Keratinocyte (primary cell): ENCODE results near the gene XPNPEP2. TPM values are rescaled to one million over a fixed set of nuclear protein-coding genes. Genes with fewer than 3 reads are reported as not detected.

ENCODE experiments used
- DNase-seq: peaks from one replicate; pipeline ENCODE4 v3.0.0-alpha.2; 2011; ENCODE audit warnings: low read depth, missing footprints, low spot score
- FAIRE-seq: peaks from 2 replicates; lab custom pipeline; 2011; peaks lifted over from hg19 to GRCh38; lab: Jason Lieb, UNC
- H2AFZ ChIP-seq: 2 replicates; pipeline ENCODE4 v1.6.0; 2012; ENCODE audit warnings: low read length, control low read depth, inconsistent platforms; ENCODE audit not compliant: control insufficient read depth
- H3K27ac ChIP-seq: 2 replicates; pipeline ENCODE4 v1.5.1; 2011; ENCODE audit warnings: low read length; ENCODE audit not compliant: control insufficient read depth, insufficient read depth
- H3K27me3 ChIP-seq: 3 replicates; pipeline ENCODE4 v1.6.0; 2011; ENCODE audit warnings: low read length; ENCODE audit not compliant: control insufficient read depth, insufficient read depth; ENCODE audit errors: extremely low read depth
- H3K36me3 ChIP-seq, 2 experiments: 2 replicates in 1 of 2; 3 replicates in 1 of 2; pipeline ENCODE4 v1.5.1; 2011; ENCODE audit warnings: low read length in 2 of 2, mild to moderate bottlenecking in 1 of 2; ENCODE audit not compliant: control insufficient read depth in 2 of 2, insufficient read depth in 2 of 2; ENCODE audit errors: extremely low read depth in 1 of 2
- H3K4me1 ChIP-seq: 3 replicates; pipeline ENCODE4 v1.5.1; 2011; ENCODE audit warnings: low read length; ENCODE audit not compliant: control insufficient read depth, insufficient read depth; ENCODE audit errors: extremely low read depth
- H3K4me2 ChIP-seq: 3 replicates; pipeline ENCODE4 v1.6.0; 2011; ENCODE audit warnings: low read depth, low read length; ENCODE audit not compliant: control insufficient read depth, insufficient read depth; ENCODE audit errors: extremely low read depth
- H3K4me3 ChIP-seq, 3 experiments: fragments of 200-600 bp in 1 of 3; sonication (generic) in 1 of 3; 2 replicates in 2 of 3; 3 replicates in 1 of 3; pipeline ENCODE4 v1.5.1; 2011 to 2016; ENCODE audit warnings: low read length in 3 of 3, mild to moderate bottlenecking in 3 of 3, control low read depth in 2 of 3, inconsistent platforms in 1 of 3, low read depth in 1 of 3, mixed read lengths in 1 of 3, mixed run types in 1 of 3, moderate library complexity in 1 of 3; ENCODE audit not compliant: control insufficient read depth in 2 of 3, insufficient read depth in 2 of 3; ENCODE audit errors: extremely low read depth in 1 of 3
- H3K79me2 ChIP-seq: 2 replicates; pipeline ENCODE4 v1.6.0; 2012; ENCODE audit warnings: low read length; ENCODE audit not compliant: control insufficient read depth, insufficient read depth
- H3K9ac ChIP-seq: 3 replicates; pipeline ENCODE4 v1.6.0; 2011; ENCODE audit warnings: low read length; ENCODE audit not compliant: control insufficient read depth, insufficient read depth; ENCODE audit errors: extremely low read depth
- H3K9me1 ChIP-seq: 3 replicates; pipeline ENCODE4 v1.6.0; 2011; ENCODE audit warnings: low read length; ENCODE audit not compliant: control insufficient read depth, insufficient read depth; ENCODE audit errors: extremely low read depth
- H3K9me3 ChIP-seq: 2 replicates; pipeline ENCODE4 v1.5.1; 2012; ENCODE audit warnings: low read depth, low read length; ENCODE audit not compliant: control insufficient read depth
- H4K20me1 ChIP-seq: 3 replicates; pipeline ENCODE4 v1.6.0; 2011; ENCODE audit warnings: low read length; ENCODE audit not compliant: control insufficient read depth, insufficient read depth; ENCODE audit errors: extremely low read depth
- EZH2 ChIP-seq: IDR thresholded peaks from one replicate; pipeline ENCODE4 v1.6.1; 2012; ENCODE audit warnings: inconsistent platforms, mild to moderate bottlenecking, low read length, moderate library complexity
- dilution Hi-C: fragments of 300-500 bp; cut with MboI; formaldehyde crosslinking; loops from one replicate; pipeline ENCODE4 v1.7.0; 2020; ENCODE audit warnings: low sequenced_read_pairs; ENCODE audit not compliant: extremely low pct_ligation_motif_present
- polyA plus RNA-seq, 5 experiments: library from polyadenylated mRNA; depleted of rRNA in 3 of 5; stranded (reverse) in 3 of 5; stranded (forward) in 1 of 5; unstranded in 1 of 5; fragments of >200 nt; gene quantifications; 1 replicate in 1 of 5; 2 replicates in 3 of 5; 3 replicates in 1 of 5; pipeline versions ENCODE4 v1.2.1 to v1.2.3, GENCODE V29; 2011 to 2012; ENCODE audit warnings: missing spikeins in 2 of 5, low read depth in 1 of 5, low replicate concordance in 1 of 5
- TF ChIP-seq, protein P1 (sequence below), 3 experiments: IDR thresholded peaks in 1 of 3; conservative IDR thresholded peaks in 1 of 3; optimal IDR thresholded peaks in 1 of 3; 2 replicates in 2 of 3; 3 replicates in 1 of 3; pipeline versions ENCODE3 to v1.5.1; 2011; ENCODE audit warnings: low read length in 3 of 3, mild to moderate bottlenecking in 3 of 3, moderate library complexity in 2 of 3, control low read depth in 1 of 3, inconsistent platforms in 1 of 3; ENCODE audit not compliant: insufficient read depth in 2 of 3; ENCODE audit errors: extremely low read depth in 1 of 3

XPNPEP2 gene
- polyA plus RNA-seq, 1 donor (not counting 4 experiments of a cell fraction or from before 2014, with no cell fraction given) = not detected

DNA sequence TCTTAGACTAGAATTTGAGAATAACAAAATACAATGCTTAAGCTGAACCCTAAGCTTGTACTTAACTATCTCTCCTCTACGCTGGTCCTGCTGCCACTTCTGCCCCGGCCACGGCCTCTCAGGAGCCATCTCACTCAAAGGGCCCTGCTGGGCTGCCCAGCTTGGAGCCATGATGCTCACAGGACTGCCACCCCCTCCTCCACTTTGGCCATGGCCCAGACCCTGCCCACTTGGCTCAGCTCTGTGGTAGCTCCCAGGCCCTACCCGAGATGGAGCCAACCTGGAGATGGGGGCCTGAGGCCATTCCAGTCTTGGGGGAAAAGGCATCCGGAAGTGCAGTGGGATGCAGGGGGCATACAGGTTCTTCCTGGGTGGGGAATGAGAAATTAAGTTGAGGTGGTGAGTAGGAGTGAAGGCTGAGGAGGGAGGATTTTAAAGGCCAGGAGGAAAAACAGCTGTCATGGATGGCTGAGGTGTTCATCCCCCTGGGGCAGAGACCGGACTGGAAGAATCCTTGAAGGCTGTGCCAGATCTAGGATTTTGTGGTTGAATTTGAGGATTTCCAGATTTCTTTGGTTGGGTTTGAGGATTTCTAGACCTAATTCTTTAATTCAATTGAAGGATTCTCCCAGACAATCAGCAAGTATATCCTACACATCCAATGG lies 41.8 kb downstream of the XPNPEP2 start:
- TF ChIP-seq EZH2 = no peak
- TF ChIP-seq, protein P1, sequence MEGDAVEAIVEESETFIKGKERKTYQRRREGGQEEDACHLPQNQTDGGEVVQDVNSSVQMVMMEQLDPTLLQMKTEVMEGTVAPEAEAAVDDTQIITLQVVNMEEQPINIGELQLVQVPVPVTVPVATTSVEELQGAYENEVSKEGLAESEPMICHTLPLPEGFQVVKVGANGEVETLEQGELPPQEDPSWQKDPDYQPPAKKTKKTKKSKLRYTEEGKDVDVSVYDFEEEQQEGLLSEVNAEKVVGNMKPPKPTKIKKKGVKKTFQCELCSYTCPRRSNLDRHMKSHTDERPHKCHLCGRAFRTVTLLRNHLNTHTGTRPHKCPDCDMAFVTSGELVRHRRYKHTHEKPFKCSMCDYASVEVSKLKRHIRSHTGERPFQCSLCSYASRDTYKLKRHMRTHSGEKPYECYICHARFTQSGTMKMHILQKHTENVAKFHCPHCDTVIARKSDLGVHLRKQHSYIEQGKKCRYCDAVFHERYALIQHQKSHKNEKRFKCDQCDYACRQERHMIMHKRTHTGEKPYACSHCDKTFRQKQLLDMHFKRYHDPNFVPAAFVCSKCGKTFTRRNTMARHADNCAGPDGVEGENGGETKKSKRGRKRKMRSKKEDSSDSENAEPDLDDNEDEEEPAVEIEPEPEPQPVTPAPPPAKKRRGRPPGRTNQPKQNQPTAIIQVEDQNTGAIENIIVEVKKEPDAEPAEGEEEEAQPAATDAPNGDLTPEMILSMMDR (optimal IDR thresholded peaks at IDR 0.05 in 1 of 3, IDR thresholded peaks at IDR 0.05 in 1 of 3, conservative IDR thresholded peaks at IDR 0.05 in 1 of 3; ENCODE audit: extremely low read depth in 1 of 3, insufficient read depth in 2 of 3, low read length in 3 of 3) = no peak
- H3K27ac ChIP-seq = no peak overlapping the region
- H3K4me2 ChIP-seq = no peak overlapping the region
- H3K36me3 ChIP-seq = no peaks in the 10 kb centered on the region
- no peak overlapping the region for H3K4me3 ChIP-seq
- no peaks in the 10 kb centered on the region for H3K9me1 ChIP-seq
- H2AFZ ChIP-seq = no peak overlapping the region
- H3K4me1 ChIP-seq = no peaks in the 10 kb centered on the region
- H3K79me2 ChIP-seq = no peaks in the 10 kb centered on the region
- DNase-seq (no peak), FAIRE-seq (no peak)
- H3K27me3 ChIP-seq = peaks cover 6% of the 10 kb centered on the region
- no peaks in the 10 kb centered on the region for H3K9me3 ChIP-seq
- H3K9ac ChIP-seq = no peak overlapping the region
- dilution Hi-C loops = no loop called here
- H4K20me1 ChIP-seq = no peaks in the 10 kb centered on the region

DNA sequence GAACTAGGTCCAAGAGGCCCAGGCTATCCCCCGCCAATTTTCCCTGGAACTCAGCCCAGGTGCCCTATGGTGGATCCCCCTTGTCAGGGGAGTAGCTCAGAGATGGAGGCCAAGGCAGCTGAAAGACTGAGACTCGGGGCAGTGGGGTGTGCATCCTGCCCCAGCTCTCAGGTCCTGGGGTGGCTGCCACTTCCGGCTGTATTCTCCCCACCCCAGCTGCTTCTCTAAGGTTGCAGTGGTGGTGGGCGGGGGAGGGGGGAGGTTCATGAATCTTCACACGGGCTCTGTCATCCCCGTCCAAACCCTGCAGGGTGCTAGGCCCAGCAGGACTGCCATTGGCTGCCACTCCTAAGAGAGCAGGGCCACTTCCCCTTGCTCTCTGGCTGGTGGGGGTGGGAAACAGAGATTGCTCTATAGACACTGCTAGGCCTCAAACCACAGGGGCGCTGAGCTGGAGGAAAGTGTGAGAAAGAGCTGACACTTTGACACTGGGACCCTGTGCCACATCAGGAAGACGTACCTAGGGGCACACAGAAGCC lies 42.4 kb downstream of the XPNPEP2 start:
- Histone ChIP-seq H3K9ac (no peak overlapping the region), H3K36me3 (no peaks in the 10 kb centered on the region), H3K27me3 (peaks cover 6% of the 10 kb centered on the region), H3K4me2 (no peak overlapping the region), H3K27ac (no peak overlapping the region), H4K20me1 (no peaks in the 10 kb centered on the region), H3K9me1 (no peaks in the 10 kb centered on the region), H3K4me1 (no peaks in the 10 kb centered on the region), H3K4me3 (no peak overlapping the region), H2AFZ (no peak overlapping the region), H3K79me2 (no peaks in the 10 kb centered on the region), H3K9me3 (no peaks in the 10 kb centered on the region)
- dilution Hi-C loops = no loop called here
- TF ChIP-seq EZH2 = no peak
- TF ChIP-seq, protein P1 (optimal IDR thresholded peaks at IDR 0.05 in 1 of 3, IDR thresholded peaks at IDR 0.05 in 1 of 3, conservative IDR thresholded peaks at IDR 0.05 in 1 of 3; ENCODE audit: extremely low read depth in 1 of 3, insufficient read depth in 2 of 3, low read length in 3 of 3) = no peak
- FAIRE-seq (no peak), DNase-seq (no peak)
